ENCODE measurements around the gene CCL26. TPM values are rescaled to one million over a fixed set of nuclear protein-coding genes. Genes with fewer than 3 reads are reported as not detected.
"Not testable (repeated sequence)": the region's sequence is repeated elsewhere in the genome, so short reads cannot be mapped to it uniquely, and the experiment has no call there.

Gene CCL26
- total RNA-seq, 1 donor from 2014 or later: not detected

DNA sequence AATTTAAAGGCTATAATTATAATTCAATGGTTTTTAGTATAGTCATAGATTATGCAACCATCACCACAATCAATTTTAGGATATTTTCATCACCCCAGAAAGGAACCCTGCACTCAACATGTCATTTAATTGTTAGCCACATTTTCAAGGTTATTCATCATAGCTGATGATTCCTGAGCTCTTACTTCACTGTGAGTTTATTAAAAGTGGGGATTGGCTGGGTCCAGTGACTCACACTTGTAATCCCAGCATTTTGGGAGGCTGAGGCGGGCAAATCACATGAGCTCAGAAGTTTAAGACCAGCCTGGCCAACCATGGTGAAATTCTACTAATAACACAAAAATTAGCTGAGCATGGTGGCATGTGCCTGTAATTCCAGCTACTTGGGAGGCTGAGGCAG, 787 bp downstream of the CCL26 start:
- TF ChIP-seq, protein P1, sequence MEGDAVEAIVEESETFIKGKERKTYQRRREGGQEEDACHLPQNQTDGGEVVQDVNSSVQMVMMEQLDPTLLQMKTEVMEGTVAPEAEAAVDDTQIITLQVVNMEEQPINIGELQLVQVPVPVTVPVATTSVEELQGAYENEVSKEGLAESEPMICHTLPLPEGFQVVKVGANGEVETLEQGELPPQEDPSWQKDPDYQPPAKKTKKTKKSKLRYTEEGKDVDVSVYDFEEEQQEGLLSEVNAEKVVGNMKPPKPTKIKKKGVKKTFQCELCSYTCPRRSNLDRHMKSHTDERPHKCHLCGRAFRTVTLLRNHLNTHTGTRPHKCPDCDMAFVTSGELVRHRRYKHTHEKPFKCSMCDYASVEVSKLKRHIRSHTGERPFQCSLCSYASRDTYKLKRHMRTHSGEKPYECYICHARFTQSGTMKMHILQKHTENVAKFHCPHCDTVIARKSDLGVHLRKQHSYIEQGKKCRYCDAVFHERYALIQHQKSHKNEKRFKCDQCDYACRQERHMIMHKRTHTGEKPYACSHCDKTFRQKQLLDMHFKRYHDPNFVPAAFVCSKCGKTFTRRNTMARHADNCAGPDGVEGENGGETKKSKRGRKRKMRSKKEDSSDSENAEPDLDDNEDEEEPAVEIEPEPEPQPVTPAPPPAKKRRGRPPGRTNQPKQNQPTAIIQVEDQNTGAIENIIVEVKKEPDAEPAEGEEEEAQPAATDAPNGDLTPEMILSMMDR (IDR thresholded peaks at IDR 0.05): no peak
- Histone ChIP-seq H3K9me3 (no peaks in the 10 kb centered on the region), H3K36me3 (no peaks in the 10 kb centered on the region), H3K4me3 (no peak overlapping the region), H3K27ac (no peak overlapping the region), H3K4me1 (no peaks in the 10 kb centered on the region), H3K27me3 (no peaks in the 10 kb centered on the region)
- DNase-seq (ENCODE audit: low spot score in 2 of 2): no peak
- intact Hi-C loops (cut with DNase I): no loop called here

DNA sequence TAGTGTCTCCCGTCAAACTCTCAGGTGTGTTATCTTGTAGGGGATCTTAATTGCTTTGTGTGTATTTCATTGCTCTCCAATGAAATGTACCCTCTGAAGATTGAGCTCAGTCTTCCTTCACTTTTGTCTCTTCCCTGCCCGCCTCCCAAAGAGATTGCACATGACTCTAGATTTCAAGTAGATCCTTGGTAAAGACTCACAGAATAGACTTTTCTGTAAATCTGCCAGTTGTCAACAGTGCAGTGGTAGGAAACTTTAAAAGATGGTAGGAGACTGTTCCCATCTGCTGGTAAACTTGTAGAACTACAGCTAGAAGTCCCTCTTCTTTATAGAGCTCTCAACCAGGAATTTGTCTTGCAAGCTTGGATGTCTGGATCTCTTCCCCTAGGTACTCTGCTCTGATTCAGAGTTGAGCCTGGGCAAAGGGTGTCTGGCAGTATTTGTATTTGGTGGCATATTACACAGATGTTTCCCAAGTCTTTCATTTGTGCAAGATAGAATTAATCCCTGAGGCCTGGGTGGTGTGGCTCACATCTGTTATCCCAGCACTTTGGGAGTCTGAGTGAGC, 9.6 kb downstream of the CCL26 start:
- intact Hi-C loops (cut with DNase I): loop anchor here (1.0 to 10.0 kb wide), 3 partner anchors 151 to 238 kb away; no protein-coding TSS in a partner anchor
- Histone ChIP-seq H3K4me1 (peaks cover 0 to 2% of the 10 kb centered on the region in 2 donors), H3K27me3 (no peaks in the 10 kb centered on the region), H3K27ac (no peak overlapping the region), H3K36me3 (no peaks in the 10 kb centered on the region), H3K4me3 (no peak overlapping the region), H3K9me3 (no peaks in the 10 kb centered on the region)
- no peak for DNase-seq (ENCODE audit: low spot score in 2 of 2)
- TF ChIP-seq, protein P1 (IDR thresholded peaks at IDR 0.05): peak; percentile 72 to 79 (median 76)

DNA sequence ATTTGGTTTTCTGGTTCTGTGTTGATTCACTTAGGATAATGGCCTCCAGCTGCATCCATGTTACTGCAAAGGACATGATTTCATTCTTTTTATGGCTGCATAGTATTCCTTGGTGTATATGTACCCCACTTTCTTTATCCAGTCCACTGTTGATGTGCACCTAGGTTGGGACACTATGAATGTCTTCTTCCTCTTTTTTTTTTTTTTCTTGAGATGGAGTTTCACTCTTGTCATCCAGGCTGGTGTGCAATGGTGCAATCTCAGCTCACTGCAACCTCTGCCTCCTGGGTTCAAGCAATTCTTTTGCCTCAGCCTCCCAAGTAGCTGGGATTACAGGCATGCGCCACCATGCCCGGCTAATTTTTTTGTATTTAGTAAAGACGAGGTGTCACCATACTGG, 10.2 kb downstream of the CCL26 start:
- not testable (repeated sequence) for H3K4me3 ChIP-seq; H3K27me3 ChIP-seq; H3K4me1 ChIP-seq; DNase-seq (ENCODE audit: low spot score in 2 of 2); H3K27ac ChIP-seq; H3K36me3 ChIP-seq; H3K9me3 ChIP-seq
- intact Hi-C loops (cut with DNase I): loop anchor here (1.0 to 10.0 kb wide), 3 partner anchors 150 to 237 kb away; no protein-coding TSS in a partner anchor

DNA sequence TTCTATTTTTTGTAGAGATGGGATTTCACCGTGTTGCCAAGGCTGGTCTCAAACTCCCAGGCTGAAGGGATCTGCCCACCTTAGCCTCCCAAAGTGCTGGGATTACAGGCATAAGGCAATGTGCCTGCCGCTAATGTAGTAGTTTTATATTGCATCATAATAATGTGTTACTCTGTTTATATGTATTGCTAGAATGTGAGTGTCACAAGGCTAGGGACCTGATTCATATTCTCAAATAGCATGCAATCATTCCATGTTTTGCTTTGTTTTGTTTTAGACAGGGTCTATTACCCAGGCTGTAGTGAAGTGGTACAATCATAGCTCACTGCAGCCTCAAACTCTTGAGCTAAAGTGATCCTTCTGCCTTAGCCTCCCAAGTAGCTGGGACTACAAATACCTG, 13.5 kb downstream of the CCL26 start:
- no peaks in the 10 kb centered on the region for H3K9me3 ChIP-seq
- peaks cover 0 to 2% of the 10 kb centered on the region in 2 donors for H3K4me1 ChIP-seq
- TF ChIP-seq, protein P1 (IDR thresholded peaks at IDR 0.05): no peak
- no peak for DNase-seq (ENCODE audit: low spot score in 2 of 2)
- no peak overlapping the region for H3K27ac ChIP-seq
- H3K27me3 ChIP-seq: no peaks in the 10 kb centered on the region
- H3K36me3 ChIP-seq: no peaks in the 10 kb centered on the region
- intact Hi-C loops (cut with DNase I): loop anchor here (10.0 kb wide), 1 partner anchor 64 kb away; no protein-coding TSS in a partner anchor
- H3K4me3 ChIP-seq: no peak overlapping the region

DNA sequence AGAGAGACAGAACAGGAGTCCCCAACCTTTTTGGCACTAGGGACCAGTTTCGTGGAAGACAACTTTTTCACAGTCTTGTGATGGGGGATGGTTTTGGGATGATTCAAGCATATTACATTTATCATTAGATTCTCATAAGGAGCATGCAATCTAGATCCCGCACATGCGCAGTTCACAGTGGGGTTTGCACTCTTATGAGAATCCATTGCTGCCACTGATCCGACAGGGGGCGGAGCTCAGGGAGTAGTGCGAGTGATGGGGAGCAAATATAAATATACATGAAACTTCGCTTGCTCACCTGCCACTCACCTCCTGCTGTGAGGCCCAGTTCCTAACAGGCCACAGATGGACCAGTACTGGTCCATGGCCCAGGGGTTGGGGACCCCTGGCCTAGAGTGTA, 14.2 kb downstream of the CCL26 start:
- Histone ChIP-seq H3K27ac (no peak overlapping the region), H3K36me3 (no peaks in the 10 kb centered on the region), H3K9me3 (no peaks in the 10 kb centered on the region), H3K4me3 (no peak overlapping the region), H3K4me1 (peaks cover 0 to 2% of the 10 kb centered on the region in 2 donors), H3K27me3 (no peaks in the 10 kb centered on the region)
- intact Hi-C loops (cut with DNase I): loop anchor here (10.0 kb wide), 1 partner anchor 63 kb away; no protein-coding TSS in a partner anchor
- TF ChIP-seq, protein P1 (IDR thresholded peaks at IDR 0.05): no peak
- DNase-seq (ENCODE audit: low spot score in 2 of 2): no peak

DNA sequence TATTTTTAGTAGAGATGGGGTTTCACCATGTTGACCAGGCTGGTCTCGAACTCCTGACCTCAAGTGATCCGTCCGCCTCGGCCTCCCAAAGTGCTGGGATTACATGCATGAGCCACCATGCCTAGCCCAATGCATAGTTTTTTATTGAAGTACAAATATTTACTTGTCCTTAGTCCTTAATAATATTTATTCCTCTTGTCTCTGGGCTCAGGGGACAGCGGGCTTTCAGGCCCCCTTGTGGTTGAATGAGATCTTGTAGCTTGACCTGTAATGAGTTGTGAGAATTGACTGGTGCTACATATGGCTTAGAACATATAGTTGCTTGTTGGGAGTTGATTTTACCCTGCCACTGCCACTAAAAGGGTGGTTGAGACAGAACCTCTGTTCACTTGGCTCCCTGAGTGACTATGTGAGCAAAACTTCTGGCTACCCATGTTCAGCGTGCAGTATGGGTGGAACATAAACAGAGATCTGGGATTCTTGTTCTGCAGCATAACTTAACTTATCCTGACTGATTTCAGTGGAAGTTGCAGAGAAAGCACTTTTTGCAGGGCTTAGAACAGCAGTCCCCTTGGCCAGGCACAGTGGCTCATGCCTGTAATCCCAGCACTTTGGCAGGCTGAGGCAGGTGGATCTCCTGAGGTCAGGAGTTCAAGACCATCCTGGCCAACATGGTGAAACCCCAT, 14.9 kb downstream of the CCL26 start:
- no peak overlapping the region for H3K4me3 ChIP-seq
- H3K36me3 ChIP-seq: no peaks in the 10 kb centered on the region
- no peak overlapping the region for H3K27ac ChIP-seq
- TF ChIP-seq, protein P1 (IDR thresholded peaks at IDR 0.05): peak in 1 of 3 experiments; percentile 28
- no peaks in the 10 kb centered on the region for H3K27me3 ChIP-seq
- no peak for DNase-seq (ENCODE audit: low spot score in 2 of 2)
- H3K9me3 ChIP-seq: no peaks in the 10 kb centered on the region
- intact Hi-C loops (cut with DNase I): loop anchor here (10.0 kb wide), 1 partner anchor 62 kb away; no protein-coding TSS in a partner anchor
- peaks cover 0 to under 1% of the 10 kb centered on the region in 2 donors for H3K4me1 ChIP-seq
